Sigmoid colon (tissue), 7 donors: ENCODE data around the gene GALNT17. TPM values are rescaled to one million over a fixed set of nuclear protein-coding genes. Genes with fewer than 3 reads are reported as not detected.

Experiments
- DNase-seq: peaks from one replicate; pipeline ENCODE4 v3.0.0-alpha.2; 2019
- H3K27ac ChIP-seq, 4 donors: fragments of 200-600 bp; sonication (generic); one replicate each; pipeline ENCODE4 v1.5.1; 2016 to 2019; ENCODE audit warnings: mild to moderate bottlenecking in 1 of 4
- H3K27me3 ChIP-seq, 3 donors: fragments of 200-600 bp; sonication (generic); one replicate each; pipeline ENCODE4 v1.5.1; 2019; ENCODE audit warnings: mild to moderate bottlenecking in 1 of 3
- H3K36me3 ChIP-seq, 4 donors: fragments of 200-600 bp; sonication (generic); one replicate each; pipeline ENCODE4 v1.5.1; 2016 to 2019
- H3K4me1 ChIP-seq, 4 donors: fragments of 200-600 bp; sonication (generic); one replicate each; pipeline ENCODE4 v1.5.1; 2017 to 2019
- H3K4me3 ChIP-seq, 4 donors: fragments of 200-600 bp; sonication (generic); one replicate each; pipeline ENCODE4 v1.5.1; 2017 to 2019; ENCODE audit warnings: mild to moderate bottlenecking in 2 of 4, moderate library complexity in 1 of 4
- H3K9me3 ChIP-seq, 4 donors: fragments of 200-600 bp in 3 of 4; sonication (generic) in 3 of 4; one replicate each; pipeline versions ENCODE4 v1.5.1 to v1.6.1; 2013 to 2019
- EP300 ChIP-seq, 4 donors: sonication (generic); formaldehyde crosslinking; IDR thresholded peaks; one replicate each; pipeline ENCODE4 v1.6.1; 2017; ENCODE audit warnings: antibody characterized with exemption in 4 of 4
- POLR2A ChIP-seq, 2 donors: fragments of 450-650 bp; IDR thresholded peaks; one replicate each; pipeline ENCODE4 v1.6.1; 2016; ENCODE audit warnings: antibody characterized with exemption in 2 of 2, mild to moderate bottlenecking in 2 of 2, moderate library complexity in 2 of 2
- POLR2AphosphoS5 ChIP-seq, 4 donors: sonication (generic); formaldehyde crosslinking; IDR thresholded peaks; one replicate each; pipeline ENCODE4 v1.6.1; 2017; ENCODE audit warnings: antibody characterized with exemption in 4 of 4
- WGBS, 2 donors: extraction: QIAGEN DNeasy Blood & Tissue Kit; methylation state at CpG; one replicate each; pipeline ENCODE4 v1.1.7; 2013; 5-methylcytosine and 5-hydroxymethylcytosine counted together
- intact Hi-C: fragments of 100-400 bp; cut with DNase I; formaldehyde crosslinking; loops from one replicate; pipeline ENCODE4 v1.15.1; 2023
- polyA plus RNA-seq, 3 donors: library from polyadenylated mRNA; stranded (reverse); fragments of 200-250 nt; gene quantifications; one replicate each; pipeline ENCODE4 v1.2.3, GENCODE V29; 2013
- total RNA-seq, 4 donors: library from RNA; depleted of rRNA; stranded (reverse); fragments of >200 nt; gene quantifications; one replicate each; pipeline ENCODE4 v1.1.0, GENCODE V29; 2016
- TF ChIP-seq, protein P1 (sequence below), 4 experiments: fragments of 450-650 bp in 3 of 4; fragments of 200-600 bp in 1 of 4; IDR thresholded peaks; one replicate each; pipeline ENCODE4 v1.5.1; 2016 to 2019; ENCODE audit warnings: antibody characterized with exemption in 4 of 4, mild to moderate bottlenecking in 3 of 4, moderate library complexity in 2 of 4
- donor health status: healthy with polysubstance abuse.
- donor health status: Bipolar disorder and iron deficiency.
- donor health status: healthy.

The GALNT17 gene
- total and polyA plus RNA-seq, 7 donors, result 1.8 to 45.4 (median 15.1) TPM; not detected in 1

DNA sequence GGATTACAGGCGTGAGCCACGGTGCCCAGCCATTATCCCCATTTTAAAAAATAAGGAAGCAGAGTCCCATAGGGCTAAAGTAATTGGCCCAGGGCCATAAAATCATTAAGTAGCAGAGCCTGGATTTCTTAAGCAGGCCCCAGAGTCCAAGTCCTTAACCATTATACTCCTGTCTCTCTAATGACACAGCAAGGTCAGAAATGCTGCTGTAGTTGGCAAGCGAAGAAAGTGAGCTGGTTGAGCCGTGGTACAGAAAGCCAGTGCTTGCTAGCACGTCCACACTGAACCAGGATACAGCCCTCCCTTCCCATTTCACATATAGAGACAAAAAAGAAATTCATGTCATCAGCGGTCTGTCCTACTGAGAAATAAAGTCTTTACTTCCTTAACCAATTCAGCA lies 562.7 kb downstream of the GALNT17 start:
- DNase-seq, result no peak
- Histone ChIP-seq H3K9me3 (peaks cover 0 to 3% (median 0%) of the 10 kb centered on the region in 4 donors), H3K36me3 (no peaks in the 10 kb centered on the region), H3K27me3 (no peaks in the 10 kb centered on the region), H3K4me1 (no peaks in the 10 kb centered on the region), H3K4me3 (no peak overlapping the region), H3K27ac (no peak overlapping the region)
- 72 to 77% methylated on average over 6 of the region's 6 CpGs for WGBS, 2 donors
- TF ChIP-seq EP300 (IDR thresholded peaks at IDR 0.05), result no peak
- no peak for TF ChIP-seq POLR2AphosphoS5 (IDR thresholded peaks at IDR 0.05)
- TF ChIP-seq, protein P1, sequence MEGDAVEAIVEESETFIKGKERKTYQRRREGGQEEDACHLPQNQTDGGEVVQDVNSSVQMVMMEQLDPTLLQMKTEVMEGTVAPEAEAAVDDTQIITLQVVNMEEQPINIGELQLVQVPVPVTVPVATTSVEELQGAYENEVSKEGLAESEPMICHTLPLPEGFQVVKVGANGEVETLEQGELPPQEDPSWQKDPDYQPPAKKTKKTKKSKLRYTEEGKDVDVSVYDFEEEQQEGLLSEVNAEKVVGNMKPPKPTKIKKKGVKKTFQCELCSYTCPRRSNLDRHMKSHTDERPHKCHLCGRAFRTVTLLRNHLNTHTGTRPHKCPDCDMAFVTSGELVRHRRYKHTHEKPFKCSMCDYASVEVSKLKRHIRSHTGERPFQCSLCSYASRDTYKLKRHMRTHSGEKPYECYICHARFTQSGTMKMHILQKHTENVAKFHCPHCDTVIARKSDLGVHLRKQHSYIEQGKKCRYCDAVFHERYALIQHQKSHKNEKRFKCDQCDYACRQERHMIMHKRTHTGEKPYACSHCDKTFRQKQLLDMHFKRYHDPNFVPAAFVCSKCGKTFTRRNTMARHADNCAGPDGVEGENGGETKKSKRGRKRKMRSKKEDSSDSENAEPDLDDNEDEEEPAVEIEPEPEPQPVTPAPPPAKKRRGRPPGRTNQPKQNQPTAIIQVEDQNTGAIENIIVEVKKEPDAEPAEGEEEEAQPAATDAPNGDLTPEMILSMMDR (IDR thresholded peaks at IDR 0.05), result no peak
- TF ChIP-seq POLR2A (IDR thresholded peaks at IDR 0.05), result no peak
- intact Hi-C loops, result no loop called here

GRCh38 chr7:71695186-71695585 lies 563.2 kb downstream of the GALNT17 start:
- Histone ChIP-seq H3K4me3 (no peak overlapping the region), H3K36me3 (no peaks in the 10 kb centered on the region), H3K9me3 (peaks cover 0 to 3% (median 0%) of the 10 kb centered on the region in 4 donors), H3K4me1 (no peaks in the 10 kb centered on the region), H3K27me3 (no peaks in the 10 kb centered on the region), H3K27ac (no peak overlapping the region)
- intact Hi-C loops, result no loop called here
- 88 to 92% methylated on average over 2 of the region's 2 CpGs for WGBS, 2 donors
- no peak for DNase-seq
- TF ChIP-seq POLR2AphosphoS5 (IDR thresholded peaks at IDR 0.05) (no peak), EP300 (IDR thresholded peaks at IDR 0.05) (no peak), POLR2A (IDR thresholded peaks at IDR 0.05) (no peak)
- TF ChIP-seq, protein P1 (IDR thresholded peaks at IDR 0.05), result no peak

DNA sequence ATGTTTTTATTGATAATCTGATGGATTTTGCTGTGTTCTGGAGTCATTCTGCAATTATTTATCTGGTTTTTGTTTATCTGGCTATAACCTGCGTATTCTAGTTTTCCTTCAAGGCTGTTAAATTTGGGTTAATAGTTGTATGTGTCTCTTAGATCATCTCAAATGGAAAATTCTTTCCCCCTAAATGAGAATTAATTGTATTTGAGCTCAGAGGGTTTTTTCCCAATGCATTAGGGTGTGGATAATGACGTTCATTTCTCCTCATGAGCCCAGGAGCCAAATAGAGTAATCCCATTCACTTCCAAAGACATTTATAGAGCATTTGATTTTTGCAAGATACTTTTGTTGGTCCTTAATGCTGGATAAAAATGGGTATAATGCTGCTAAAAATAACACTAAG lies 564.6 kb downstream of the GALNT17 start:
- Histone ChIP-seq H3K9me3 (peaks cover 0 to 3% (median 0%) of the 10 kb centered on the region in 4 donors), H3K36me3 (no peaks in the 10 kb centered on the region), H3K4me1 (no peaks in the 10 kb centered on the region), H3K4me3 (no peak overlapping the region), H3K27ac (no peak overlapping the region), H3K27me3 (no peaks in the 10 kb centered on the region)
- intact Hi-C loops, result no loop called here
- WGBS, 2 donors, result 66 to 79% methylated on average over 2 of the region's 2 CpGs
- DNase-seq, result no peak
- no peak for TF ChIP-seq POLR2AphosphoS5 (IDR thresholded peaks at IDR 0.05)
- TF ChIP-seq POLR2A (IDR thresholded peaks at IDR 0.05), result no peak
- TF ChIP-seq, protein P1 (IDR thresholded peaks at IDR 0.05), result no peak
- no peak for TF ChIP-seq EP300 (IDR thresholded peaks at IDR 0.05)

DNA sequence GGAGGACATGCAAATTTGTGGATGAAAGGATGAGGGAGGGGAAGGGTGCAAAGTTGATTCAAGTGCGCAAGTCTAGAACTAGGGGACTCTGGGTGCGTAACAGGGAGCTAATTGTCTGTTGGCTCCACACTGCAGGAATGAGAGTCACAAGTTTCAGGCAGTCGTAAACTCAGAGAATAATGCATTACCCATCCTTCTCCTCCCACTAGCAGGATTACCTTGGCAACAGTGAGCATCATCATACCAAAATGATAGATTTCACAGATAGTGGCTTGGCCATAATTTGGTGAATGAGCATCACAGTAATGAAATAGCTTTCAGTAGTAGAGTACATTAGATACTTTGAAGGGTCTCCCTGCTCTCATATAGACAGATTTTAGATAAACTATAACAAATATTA lies 565.5 kb downstream of the GALNT17 start:
- no peak overlapping the region for H3K4me3 ChIP-seq
- H3K9me3 ChIP-seq, result peaks cover 0 to 3% (median 0%) of the 10 kb centered on the region in 4 donors
- TF ChIP-seq POLR2AphosphoS5 (IDR thresholded peaks at IDR 0.05) (no peak), EP300 (IDR thresholded peaks at IDR 0.05) (no peak), POLR2A (IDR thresholded peaks at IDR 0.05) (no peak)
- TF ChIP-seq, protein P1 (IDR thresholded peaks at IDR 0.05), result no peak
- intact Hi-C loops, result no loop called here
- H3K36me3 ChIP-seq, result no peaks in the 10 kb centered on the region
- no peak for DNase-seq
- H3K27ac ChIP-seq, result no peak overlapping the region
- 87 to 93% methylated on average over 3 of the region's 3 CpGs for WGBS, 2 donors
- H3K4me1 ChIP-seq, result no peaks in the 10 kb centered on the region
- H3K27me3 ChIP-seq, result no peaks in the 10 kb centered on the region

DNA sequence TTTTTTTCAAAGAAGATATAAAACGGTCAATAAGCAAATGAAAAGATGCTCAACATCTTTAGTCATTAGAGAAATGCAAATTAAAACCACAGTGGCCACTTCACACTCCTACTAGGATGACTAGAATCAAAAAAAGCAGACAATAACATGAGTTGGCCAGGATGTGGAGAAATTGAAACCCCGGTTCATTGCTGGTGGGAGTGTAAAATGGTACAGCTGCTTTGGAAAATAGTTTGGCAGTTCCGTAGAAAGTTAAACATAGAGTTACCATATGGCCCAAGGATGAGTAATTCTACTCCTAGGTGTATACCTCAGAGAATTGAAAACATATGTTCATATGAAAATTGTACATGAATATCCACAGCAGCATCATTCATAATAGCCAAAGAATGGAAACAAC lies 573.3 kb downstream of the GALNT17 start:
- no peaks in the 10 kb centered on the region for H3K9me3 ChIP-seq
- no peaks in the 10 kb centered on the region for H3K36me3 ChIP-seq
- DNase-seq, result no peak
- H3K27me3 ChIP-seq, result no peaks in the 10 kb centered on the region
- H3K4me1 ChIP-seq, result no peaks in the 10 kb centered on the region
- TF ChIP-seq EP300 (IDR thresholded peaks at IDR 0.05), result no peak
- TF ChIP-seq, protein P1 (IDR thresholded peaks at IDR 0.05), result no peak
- no peak for TF ChIP-seq POLR2AphosphoS5 (IDR thresholded peaks at IDR 0.05)
- TF ChIP-seq POLR2A (IDR thresholded peaks at IDR 0.05), result no peak
- no peak overlapping the region for H3K27ac ChIP-seq
- intact Hi-C loops, result no loop called here
- WGBS, 2 donors, result 65 to 74% methylated on average over 3 of the region's 3 CpGs
- no peak overlapping the region for H3K4me3 ChIP-seq
